ENCODE measurements around the gene ABTB2.
"Not testable (repeated sequence)": the region's sequence is repeated elsewhere in the genome, so short reads cannot be mapped to it uniquely, and the experiment has no call there.

The ABTB2 gene

GRCh38 chr11:34236572-34236971 lies 121.2 kb downstream of the ABTB2 start:
- DNase-seq: no peak

- no peak for DNase-seq
These were observed 122.2 kb downstream of the ABTB2 start for GRCh38 chr11:34235591-34236071.

GRCh38 chr11:34235189-34235588 lies 122.6 kb downstream of the ABTB2 start:
- DNase-seq: no peak

GRCh38 chr11:34234086-34234740 lies 123.6 kb downstream of the ABTB2 start:
- peak; percentile 50 for DNase-seq

DNA sequence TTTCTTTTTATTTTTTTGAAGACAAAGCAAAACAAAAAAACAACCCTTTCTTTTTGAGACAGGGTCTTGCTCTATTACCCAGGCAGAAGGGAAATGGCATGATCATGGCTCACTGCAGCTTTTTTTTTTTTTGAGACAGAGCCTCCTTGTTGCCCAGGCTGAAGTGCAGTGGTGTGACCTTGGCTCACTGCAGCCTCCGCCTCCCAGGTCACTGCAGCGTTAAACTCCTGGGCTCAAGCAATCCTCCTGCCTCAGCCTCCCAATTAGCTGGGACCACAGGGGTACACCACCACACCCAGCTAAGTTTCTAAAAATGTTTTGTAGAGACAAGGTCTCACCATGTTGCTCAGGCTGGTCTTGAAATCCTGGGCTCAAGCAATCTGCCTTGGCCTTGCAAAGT lies 124.6 kb downstream of the ABTB2 start:
- no peak for DNase-seq

GRCh38 chr11:34232807-34233206 lies 125.0 kb downstream of the ABTB2 start:
- no peak for DNase-seq

DNA sequence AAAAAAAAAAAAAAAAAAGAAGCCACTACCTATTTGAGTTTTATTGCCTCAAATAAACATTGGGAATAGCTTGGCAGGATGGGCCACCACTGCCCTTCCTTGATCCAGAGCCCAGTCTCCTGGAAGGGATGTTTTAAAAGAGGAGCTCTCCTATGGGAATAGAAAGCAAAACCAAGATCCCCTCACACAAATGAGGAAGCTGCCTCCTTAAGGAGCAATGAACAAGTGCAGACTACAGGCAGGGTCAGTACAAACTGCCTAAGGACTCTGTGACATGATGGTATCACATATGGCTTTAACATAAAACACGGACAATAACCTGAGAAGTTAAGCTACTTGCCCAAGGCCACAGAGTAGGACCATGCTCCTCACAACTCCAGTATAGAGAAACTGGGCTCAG lies 131.6 kb downstream of the ABTB2 start:
- DNase-seq: no peak

DNA sequence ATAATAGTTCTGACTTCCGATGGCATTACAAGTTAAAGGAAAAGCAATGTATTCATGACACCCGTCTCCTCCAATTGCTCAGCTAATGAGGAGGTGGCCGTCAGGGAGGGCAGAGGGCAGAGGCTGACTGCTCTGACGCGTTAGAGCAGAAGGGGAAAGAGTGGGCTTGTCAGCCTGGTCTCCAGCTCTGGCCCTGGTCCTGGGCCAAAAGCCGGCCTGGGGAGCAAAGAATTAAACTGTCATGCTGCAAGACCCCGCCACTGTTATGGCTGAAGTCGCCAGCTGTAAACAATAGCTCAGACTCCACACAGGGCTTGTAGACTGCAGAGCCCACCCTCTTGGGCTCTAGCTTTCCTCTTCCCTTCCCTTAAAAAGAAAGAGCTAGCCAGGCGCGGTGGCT lies 132.7 kb downstream of the ABTB2 start:
- DNase-seq: no peak

DNA sequence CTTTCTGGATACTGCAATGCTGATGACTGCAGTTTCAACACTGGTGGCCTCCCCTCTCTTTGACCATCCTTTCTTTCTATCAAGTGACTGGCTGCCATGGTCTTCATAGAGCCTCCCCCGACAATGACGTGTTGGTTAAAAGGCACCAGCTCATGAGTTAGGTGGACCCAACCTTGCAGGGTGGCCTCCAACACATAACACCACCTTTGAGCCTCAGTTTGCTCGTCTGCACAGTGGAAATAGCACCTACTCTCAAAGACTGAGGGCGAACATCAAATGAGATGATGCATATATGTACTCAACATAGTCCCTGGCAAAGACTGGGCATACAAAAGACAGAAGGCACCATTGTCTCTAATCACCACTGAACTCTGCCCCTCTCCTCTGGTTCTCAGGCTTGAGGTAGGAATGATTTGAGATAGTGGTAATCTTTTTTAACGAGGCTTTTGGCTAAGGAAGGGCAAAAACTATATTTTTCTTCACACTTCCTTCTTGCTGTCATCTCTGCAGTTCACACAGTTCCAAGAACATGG lies 133.3 kb downstream of the ABTB2 start:
- DNase-seq: no peak

DNA sequence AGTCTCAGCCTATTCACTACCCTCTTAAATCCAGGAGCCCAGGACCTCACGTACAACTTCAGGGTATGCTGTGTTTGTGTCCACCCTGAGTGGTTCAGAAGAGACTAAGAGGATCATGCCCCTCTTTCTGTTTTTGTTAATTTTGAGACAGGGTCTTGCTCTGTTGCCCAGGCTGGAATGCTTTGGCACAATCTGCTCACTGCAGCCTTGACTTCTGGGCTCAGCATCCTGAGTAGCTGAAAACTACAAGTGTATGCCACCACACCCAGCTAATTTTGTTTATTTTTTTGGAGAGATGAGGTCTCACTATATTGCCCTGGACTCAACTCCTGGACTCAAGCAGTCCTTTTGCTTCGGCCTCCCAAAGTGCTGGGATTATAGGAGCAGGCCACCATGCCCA lies 133.9 kb downstream of the ABTB2 start:
- no peak for DNase-seq

GRCh38 chr11:34223021-34223813 lies 134.6 kb downstream of the ABTB2 start:
- DNase-seq: no peak

DNA sequence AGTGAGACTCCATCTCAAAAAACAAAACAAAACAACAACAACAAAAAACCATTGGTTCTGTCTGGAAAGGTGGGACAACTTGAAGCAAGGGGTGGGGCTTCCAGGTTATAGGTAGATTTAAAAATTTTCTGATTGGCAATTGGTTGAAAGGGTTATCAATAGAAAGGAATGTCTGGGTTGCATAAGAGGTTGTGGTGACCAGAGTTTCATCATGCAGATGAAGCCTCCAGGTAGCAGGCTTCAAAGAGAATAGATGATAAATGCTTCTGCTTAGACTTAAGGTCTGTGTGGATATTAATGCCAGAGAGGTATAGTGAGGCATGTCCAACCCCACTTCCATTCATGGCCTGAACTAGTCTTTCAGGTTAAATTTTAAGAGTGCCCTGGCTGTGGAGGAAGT lies 135.8 kb downstream of the ABTB2 start:
- DNase-seq: no peak

GRCh38 chr11:34219941-34220370 lies 137.9 kb downstream of the ABTB2 start:
- no peak for DNase-seq

GRCh38 chr11:34219279-34219678 lies 138.5 kb downstream of the ABTB2 start:
- no peak for DNase-seq

GRCh38 chr11:34218756-34219155 lies 139.1 kb downstream of the ABTB2 start:
- not testable (repeated sequence) for DNase-seq

DNA sequence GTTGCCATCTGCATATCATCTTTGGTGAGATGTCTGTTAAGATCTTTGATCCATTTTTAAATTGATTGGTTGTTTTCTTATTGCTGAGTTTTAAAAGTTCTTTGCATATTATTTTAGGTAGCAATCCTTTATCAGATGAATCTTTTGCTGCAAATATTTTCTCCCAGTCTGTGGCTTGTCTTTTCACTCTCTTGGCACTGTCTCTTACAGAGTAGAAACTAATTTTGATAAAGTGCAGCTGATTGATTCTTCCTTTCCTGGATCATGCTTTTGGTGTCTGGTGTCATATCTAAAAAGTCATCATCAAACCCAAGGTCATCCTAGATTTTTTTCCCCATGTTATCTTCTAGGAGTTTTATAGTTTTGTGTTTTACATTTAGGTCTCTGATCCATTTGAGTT lies 139.7 kb downstream of the ABTB2 start:
- no peak for DNase-seq

DNA sequence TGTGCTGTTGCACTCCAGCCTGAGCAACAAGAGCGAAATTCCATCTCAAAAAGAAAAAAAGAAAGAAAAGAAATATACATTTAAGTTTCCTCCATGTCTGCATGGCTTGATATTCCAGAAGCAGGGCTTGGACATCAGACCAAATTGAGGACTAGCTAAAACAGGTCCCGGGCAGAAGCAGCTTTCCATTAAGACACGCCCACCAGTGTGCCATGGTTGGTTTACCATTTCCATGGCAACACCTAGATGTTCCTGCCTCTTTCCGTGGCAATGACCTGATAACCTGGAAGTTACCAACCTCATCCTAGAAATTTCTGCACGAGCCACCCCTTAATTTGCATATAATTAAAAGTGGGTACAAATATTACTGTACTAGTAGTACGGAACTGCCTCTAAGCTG lies 141.1 kb downstream of the ABTB2 start:
- no peak for DNase-seq

DNA sequence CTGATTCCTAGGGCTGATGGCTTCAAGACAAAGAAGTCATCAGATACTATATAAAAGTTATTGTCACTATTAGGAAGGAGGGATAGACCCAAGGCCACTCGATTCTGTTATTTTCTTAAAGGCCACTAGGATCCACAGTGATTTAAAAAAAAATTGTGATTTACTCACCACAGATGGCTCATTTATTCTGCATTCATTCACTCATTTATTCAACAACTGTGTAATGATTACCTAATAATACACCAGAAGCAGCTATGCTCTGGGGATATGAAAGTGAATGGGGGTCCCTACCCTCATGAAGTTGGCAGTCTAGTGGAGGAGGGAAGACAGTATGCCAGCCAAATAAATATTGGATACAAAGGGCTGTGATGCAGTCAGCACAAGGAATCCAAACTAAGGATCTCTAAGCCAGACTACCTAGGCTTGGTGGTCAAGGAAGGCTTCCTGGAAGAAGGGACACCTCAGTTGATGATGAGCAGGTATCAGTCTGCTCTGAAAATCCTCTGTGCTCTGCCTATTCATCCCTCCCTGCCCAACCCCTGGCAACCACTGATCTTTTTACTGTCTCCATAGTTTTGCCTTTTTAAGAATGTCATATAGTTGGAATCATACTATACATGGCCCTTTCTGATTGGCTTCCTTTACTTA lies 141.9 kb downstream of the ABTB2 start:
- no peak for DNase-seq

DNA sequence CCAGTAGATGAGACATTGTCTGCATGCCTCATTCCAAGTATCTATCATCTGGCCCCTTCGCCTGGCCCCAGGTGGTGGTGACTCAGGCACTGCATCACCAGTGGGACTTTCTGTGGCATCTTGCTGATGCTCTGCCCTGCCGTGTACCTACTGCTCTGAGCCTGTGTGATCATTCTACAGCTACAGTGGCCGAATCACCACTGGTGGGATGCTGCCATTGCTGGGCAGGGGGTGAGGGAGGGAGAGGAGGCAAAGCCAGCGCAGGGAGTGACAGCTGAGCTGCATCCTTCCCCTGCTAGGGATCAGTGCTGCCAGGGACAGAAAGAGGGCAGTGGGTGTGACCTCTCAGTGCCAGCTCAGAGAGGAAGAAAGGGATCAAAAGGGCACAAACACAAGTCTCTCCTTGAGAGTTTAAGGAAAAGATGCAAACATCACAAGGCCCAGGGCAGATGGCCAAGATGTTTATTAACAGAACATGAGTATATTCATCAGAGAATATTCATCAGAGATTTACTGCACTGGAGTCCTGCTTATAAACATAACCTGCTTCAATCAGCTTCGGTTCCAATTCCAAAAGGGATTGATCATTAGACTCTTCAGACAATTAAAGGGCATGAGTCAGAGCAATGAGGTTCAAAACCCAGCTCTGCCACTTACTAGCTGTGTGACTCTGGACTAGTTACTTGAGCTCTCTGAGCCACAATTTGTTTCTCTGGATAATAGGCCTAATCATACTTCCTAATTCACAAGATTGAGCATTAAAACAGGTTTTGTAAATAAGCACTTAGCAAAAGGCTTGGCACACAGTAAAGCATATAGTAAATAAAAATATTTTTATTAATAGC lies 142.6 kb downstream of the ABTB2 start:
- DNase-seq: peak; percentile 39

DNA sequence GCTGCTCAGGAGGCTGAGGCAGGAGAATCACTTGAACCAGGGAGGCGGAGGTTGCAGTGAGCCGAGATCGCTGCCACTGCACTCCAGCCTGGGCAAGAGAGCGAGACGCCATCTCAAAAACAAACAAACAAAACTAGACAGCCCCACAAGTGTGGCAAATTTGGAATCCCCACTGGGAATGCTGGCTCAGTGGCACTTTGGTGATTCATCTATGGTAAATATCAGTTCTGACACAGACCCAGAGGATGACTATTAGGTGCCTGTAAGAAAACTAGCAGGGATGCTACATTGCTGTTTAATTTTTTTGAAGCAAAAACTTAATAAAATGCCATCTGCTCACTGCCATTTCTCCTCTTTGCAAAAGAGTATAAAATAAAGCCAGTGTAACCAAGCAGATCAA lies 144.4 kb downstream of the ABTB2 start:
- peak; percentile 27 for DNase-seq

DNA sequence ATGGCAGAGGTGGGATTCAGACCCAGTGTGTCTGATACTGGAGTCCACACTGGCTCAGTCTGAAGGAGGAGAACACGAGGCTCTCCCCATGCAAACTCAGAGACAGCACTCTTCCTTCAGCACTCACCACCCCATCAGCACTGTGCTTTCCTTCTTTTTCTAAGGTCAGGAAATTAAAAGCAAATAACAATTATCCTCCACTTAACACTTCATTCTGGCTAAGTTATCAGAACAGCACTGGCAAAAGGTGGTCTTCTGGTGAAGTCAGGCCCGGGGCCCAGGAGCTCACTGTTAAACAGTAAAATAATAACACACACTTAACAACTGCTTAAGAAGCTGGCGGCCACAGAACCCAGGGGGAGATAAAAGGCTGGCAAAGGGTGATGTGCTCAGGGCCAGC lies 145.2 kb downstream of the ABTB2 start:
- DNase-seq: no peak

GRCh38 chr11:34209809-34210208 lies 148.0 kb downstream of the ABTB2 start:
- DNase-seq: no peak

All from fibroblast of skin of back (primary cell).